Ishikawa (cell line): ENCODE results near the gene GNAL.

Experiments
- CEBPB ChIP-seq: IDR thresholded peaks from 2 replicates; pipeline ENCODE4 v1.6.1; 2012
- EGR1 ChIP-seq: IDR thresholded peaks from 2 replicates; pipeline ENCODE4 v1.6.1; 2012
- EP300 ChIP-seq: IDR thresholded peaks from 2 replicates; pipeline ENCODE4 v1.6.1; 2012; ENCODE audit warnings: borderline replicate concordance
- RAD21 ChIP-seq: IDR thresholded peaks from 2 replicates; pipeline ENCODE4 v1.6.1; 2012; ENCODE audit warnings: low read depth
- REST ChIP-seq: IDR thresholded peaks from 2 replicates; pipeline ENCODE4 v1.6.1; 2012; ENCODE audit warnings: low read depth, mild to moderate bottlenecking
- USF1 ChIP-seq: IDR thresholded peaks from 2 replicates; pipeline ENCODE4 v1.6.1; 2012
- TF ChIP-seq, protein P1 (sequence below): IDR thresholded peaks from 2 replicates; pipeline ENCODE4 v1.6.1; 2012

DNA sequence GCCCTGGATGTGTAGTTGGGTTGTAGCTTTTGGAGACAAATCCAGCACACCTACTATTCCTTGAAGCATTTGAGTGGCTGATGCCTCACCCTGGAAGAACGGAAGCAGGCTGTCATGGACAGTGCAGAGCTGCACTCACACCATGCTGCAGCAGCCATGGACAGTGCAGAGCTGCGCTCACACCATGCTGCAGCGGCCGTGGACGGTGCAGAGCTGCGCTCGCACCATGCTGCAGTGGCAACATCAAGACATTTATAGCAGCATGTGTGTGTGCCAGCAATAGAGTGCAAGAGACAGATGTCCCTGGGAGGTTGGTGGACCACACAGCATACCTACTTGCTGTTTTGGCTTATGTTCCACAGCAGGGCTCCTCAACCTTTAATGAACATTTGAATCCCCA is 30.6 kb downstream of the GNAL start:
- TF ChIP-seq RAD21 (no peak), EGR1 (no peak), USF1 (no peak), CEBPB (no peak), EP300 (no peak), REST (no peak)
- TF ChIP-seq, protein P1, sequence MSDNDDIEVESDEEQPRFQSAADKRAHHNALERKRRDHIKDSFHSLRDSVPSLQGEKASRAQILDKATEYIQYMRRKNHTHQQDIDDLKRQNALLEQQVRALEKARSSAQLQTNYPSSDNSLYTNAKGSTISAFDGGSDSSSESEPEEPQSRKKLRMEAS: no peak
